GM19193 (cell line): ENCODE measurements around the gene PLPPR1.

Source experiments
- POLR2A ChIP-seq: IDR thresholded peaks from 4 replicates; pipeline ENCODE4 v1.6.1; 2011; ENCODE audit not compliant: insufficient read depth, insufficient read length; ENCODE audit errors: extremely low read depth

Gene PLPPR1

DNA sequence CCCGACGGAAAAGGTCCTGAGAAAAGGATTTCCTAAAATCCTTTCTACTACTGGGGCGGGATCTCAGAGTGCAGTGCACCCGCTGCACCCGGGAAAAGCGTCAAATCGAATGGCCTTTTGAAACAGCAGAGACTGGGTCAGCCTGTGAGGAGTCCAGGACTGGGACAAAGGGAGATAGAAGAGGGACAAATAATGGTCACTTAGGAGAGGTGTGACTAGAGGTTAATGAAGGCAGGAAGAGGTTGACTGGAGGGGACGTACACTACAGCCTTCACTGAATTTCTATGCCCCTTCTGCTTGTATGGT lies 1.5 kb downstream of the PLPPR1 start:
- TF ChIP-seq POLR2A, result no peak

DNA sequence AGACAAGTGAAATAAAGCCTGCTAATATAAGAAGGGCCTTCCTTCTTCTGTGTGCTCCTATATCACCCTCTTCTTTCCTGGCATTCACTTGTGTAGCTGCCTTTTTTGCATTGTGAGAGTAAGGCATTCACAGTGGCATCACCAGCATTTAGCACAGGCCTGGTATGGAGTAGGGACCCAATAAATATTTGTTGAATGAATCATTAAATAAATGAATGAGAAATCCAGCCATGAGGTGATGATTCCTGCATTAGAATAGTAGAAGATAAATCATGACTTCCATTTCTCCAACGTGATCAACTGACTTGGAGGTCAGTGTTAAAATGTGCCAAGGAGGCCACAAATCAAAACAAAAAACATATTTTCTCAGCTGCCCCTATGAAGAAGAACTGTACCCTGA lies 3.9 kb downstream of the PLPPR1 start:
- TF ChIP-seq POLR2A, result no peak

DNA sequence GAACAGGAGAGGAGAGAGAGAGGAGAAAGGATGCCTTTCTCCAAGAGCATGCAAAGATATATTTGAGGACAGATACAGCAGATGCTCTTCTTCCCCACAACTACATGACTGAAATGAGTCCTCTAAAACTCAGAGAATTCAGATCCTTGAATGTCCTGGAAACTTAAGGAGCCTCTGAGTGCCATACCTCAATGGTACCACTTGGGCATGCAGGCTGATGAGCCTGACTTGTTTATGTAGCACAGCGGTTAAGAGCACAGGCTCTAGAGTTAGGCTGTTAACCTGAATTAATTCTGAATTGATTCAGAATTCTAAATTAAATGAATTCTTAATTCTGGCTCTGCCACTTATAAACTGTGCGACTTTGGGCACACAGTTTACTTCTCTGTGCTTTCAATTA lies 5.7 kb downstream of the PLPPR1 start:
- TF ChIP-seq POLR2A, result no peak

DNA sequence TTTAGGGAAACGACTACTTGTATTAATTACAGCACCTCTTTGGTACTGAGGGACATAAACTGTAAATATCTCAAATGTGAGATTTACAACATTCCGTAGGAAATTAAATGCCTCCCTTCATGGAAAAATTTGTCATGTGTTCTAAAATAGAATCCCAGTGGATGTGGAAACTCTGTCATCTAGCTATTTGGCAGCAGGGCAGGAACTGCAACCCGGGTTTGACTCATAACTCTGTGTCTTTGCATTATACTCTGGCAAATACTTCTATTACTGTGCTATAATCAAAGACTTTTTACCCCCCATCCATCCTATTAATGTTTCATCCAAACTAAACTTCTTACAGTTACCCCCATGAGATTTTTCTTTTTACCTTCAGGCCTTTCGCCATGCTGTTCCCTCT lies 6.6 kb downstream of the PLPPR1 start:
- no peak for TF ChIP-seq POLR2A

DNA sequence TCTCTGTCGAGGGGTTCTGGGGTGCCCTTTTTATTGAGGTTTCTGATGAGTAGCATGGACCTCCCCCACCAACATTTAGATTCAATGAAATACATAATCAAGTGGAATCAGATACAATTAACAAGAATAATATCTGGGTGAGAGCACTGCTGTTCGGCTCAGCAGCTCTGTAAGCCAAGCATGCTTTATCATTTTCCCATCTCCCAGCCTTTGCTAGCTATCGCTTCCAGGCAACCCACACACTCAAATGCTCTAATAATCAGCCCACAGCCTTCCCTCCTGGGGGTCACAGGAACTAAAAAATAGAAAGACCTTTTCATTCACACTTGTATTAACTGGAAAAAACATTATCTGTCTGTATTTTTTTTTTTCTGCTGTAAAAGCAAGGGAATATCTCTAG lies 8.9 kb downstream of the PLPPR1 start:
- TF ChIP-seq POLR2A, result no peak

DNA sequence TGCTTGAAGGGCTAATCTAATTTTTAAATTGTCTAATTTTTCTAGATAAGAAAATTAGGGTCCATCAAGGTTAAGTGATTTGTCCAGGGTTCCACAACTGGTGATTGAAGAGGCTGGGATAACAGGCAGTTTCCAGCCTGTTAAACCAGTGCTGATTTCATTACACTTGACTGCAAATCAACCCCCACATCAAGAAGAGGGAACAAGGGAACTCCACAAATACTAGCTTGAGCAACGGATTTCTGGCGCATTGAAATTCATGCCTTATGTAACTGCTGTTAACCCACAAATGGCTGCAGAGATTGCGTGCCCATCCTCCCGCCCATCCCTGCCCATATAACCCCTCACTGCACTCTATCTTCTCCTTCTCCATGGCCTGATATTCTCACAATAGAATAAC lies 10.0 kb downstream of the PLPPR1 start:
- no peak for TF ChIP-seq POLR2A

DNA sequence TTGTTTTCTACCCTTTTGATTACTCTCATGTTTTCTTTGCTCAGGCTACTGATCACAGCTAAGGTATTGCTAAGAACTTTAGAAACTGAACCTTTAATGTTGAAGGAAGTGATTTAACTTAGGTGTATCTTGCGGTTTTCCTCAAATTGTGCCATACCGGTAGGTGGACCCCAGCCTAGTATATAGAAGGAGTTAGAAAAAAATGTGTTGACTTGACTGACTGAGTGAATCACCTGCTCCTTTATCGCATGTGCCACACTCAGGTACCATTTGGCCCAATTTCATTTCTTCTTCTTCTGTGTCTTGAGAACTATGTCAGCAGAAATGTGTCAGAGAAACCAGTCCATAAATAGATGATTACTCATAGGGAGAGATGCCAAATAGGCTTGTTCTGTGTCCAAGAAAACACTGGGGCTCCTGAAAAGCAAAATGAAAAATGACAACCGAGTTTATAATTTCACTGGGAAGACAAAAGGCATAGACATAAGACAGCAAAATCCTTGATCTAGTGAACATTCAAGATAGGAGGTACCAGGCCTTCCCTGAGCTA lies 19.4 kb downstream of the PLPPR1 start:
- no peak for TF ChIP-seq POLR2A

DNA sequence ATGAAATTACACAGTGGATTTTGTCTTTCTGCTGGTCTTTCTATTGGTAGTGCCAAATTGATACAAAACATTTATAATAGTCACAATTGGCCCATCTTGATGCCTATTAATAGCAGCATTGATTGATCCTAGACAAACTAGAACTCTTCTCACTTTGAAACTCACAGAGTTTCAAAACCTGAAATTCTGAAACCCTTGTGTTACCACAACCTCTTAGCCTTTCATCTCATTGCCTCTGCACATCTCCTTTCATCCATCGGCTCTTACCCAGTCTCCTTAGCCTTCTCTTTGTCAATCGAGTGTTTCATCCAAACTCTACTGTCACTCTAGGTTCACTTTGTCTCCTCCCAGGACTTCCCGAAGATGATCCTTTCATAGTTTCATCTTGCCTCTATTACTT lies 22.1 kb downstream of the PLPPR1 start:
- no peak for TF ChIP-seq POLR2A

DNA sequence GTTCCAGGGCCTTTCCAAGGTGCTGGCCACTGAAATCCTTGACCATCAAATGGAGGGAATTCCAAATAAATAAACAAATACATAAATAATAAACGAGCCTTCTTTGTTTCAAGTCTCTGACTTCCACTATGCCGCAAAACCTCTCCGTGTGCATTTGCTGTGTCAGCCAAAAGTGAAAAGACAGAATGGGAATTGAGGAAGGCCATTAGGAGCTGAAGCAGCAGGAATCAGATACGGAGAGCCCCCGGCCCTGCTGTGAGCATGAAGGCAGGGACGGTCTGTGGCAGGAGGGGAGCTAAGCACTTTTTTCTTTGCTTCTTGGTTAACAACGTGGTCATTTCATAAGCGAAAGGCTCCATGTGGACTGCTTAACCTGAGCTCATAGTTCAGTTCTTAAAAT lies 26.1 kb downstream of the PLPPR1 start:
- TF ChIP-seq POLR2A, result no peak

DNA sequence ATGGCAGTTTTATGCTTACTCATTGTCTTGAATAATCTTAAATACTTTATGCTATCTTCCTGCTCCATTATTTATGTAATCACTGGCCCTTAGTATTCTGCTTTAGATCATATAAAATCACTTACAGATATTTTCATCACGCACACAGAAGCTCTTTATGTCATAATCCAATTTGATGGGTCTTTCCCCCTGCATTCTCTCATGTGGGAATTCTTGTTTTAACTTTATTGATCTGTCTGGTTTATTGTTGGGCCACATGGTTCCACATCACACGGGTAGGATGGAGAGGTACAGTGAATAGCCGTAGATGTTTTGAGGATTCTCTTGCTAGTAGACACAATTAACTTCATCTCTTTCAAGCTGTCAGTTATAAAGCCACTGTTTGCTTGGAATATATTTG lies 27.0 kb downstream of the PLPPR1 start:
- TF ChIP-seq POLR2A, result no peak

DNA sequence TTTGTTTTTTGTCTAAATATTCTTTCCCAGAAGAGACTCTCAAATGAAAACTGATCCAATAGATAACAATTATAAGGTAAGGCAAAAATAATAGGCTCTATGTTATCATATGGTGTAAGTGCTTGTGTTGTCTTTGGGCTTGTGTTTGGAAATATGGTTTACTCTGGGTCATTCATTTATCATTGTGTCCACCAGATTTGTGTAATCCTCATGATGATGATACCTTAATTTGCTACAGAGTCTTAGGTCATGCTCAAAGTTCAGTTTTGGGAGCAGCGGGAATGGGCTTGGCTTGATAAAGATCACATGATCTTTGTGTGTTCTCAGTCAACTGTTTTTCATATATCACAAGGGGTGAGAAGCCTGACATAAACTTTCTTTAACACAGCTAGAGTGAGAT lies 34.2 kb downstream of the PLPPR1 start:
- no peak for TF ChIP-seq POLR2A

DNA sequence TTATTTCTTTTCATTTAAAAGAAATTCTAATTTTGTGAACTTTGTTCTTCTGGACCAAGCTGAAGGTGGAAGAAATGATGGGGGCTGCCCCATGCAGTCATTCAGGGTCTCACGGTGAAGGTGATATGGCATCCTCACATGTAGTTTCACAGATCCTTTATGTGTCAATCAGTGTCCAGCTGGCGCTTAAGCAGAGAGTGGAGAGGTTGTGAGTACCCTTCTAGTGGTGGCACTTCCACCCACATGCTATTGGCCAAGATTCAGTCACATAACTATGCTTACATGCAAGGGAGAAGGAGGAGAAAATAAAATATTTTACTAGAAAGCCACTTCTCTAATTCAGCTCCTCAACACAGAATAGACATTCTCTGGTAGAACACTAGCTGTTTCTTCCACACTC lies 34.7 kb downstream of the PLPPR1 start:
- TF ChIP-seq POLR2A, result no peak

DNA sequence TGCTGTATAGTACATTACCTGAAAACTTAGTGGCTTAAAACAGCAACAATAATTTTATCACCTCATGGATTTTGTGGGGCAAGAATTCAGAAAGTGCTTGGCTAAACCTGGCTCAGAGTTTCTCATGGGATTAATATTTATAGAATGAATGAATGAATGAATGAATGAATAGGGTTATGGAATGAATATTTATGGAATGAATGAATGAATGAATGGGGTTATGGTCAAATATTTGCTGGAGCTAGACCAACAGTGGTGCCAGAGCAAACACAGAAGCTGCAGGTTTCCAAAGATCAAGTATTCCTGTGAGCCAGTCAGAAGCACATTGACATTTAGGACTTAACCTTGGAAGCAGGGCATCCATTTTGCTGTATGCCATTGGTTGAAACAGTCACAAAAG lies 35.7 kb downstream of the PLPPR1 start:
- no peak for TF ChIP-seq POLR2A

DNA sequence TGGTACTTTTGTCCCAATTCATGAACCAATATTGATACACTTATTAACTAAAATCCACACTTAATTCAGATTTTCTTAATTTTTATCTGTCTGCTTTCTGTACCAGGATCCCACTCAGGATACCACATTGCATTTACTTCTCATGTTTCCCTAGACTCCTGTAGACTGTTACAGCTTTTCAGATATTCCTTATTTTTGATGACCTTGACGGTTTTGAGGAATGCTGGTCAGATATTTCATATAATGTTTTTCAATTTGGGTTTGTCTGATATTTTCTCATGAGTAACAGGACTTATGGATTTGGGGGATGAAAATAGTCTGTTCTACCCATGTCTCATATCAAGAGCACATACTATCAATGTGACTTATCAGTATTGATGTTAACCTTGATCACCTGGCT lies 37.4 kb downstream of the PLPPR1 start:
- TF ChIP-seq POLR2A, result no peak

DNA sequence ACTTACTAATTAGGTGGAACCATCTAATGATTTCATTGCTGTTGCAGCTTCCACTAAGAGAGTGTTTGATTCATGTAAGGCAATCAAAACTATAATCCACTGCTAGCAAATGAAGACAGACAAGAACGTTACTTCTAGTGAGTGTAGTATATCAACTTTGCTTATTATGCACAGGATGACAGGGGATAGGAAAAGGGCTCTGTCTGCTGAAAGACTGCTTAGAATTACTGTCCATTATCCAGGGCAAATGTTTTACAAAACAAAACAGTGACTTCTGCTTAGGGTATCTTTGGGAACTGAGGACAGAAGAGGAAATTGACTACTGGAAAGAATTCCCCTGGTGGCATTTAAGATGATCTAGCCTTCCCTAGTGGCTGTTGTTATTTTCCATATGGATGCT lies 40.2 kb downstream of the PLPPR1 start:
- no peak for TF ChIP-seq POLR2A

DNA sequence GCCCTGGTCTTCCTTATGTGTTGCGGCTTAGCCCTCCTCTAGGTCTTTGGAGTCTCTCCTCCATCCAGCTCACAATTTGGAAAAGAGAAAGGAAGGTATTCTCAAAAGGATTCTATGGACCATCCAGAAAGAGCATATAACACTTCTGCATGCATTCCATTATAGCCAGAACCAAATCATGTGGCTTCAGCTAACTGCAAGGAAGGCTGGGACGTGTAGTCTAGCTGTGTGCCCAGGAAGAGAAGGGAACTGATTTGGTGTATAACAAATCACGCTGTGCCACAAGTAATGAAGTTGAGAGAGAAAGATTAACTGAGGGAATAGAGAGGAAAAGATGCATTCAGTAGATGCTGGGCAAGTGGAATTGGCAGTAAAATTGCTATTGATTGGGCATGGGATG lies 43.7 kb downstream of the PLPPR1 start:
- TF ChIP-seq POLR2A, result no peak

DNA sequence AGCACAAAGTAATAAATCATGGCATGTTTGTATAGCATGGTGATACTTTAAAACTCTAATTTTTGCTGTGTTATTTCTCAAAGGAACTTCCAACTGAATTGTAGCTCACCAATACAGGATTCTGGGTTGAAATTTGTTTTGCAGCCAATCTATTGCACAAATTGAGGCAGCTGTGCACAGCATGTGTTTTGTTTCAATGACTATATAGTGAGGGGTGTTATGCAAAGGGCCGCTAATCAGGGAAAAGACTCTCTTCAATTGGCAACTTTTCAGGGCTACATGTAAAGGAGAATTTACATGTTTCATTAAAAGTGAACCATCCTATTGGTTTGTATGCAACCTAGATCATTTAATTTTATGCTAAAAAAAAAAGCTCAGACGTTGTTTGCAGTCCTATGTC lies 44.6 kb downstream of the PLPPR1 start:
- TF ChIP-seq POLR2A, result no peak

DNA sequence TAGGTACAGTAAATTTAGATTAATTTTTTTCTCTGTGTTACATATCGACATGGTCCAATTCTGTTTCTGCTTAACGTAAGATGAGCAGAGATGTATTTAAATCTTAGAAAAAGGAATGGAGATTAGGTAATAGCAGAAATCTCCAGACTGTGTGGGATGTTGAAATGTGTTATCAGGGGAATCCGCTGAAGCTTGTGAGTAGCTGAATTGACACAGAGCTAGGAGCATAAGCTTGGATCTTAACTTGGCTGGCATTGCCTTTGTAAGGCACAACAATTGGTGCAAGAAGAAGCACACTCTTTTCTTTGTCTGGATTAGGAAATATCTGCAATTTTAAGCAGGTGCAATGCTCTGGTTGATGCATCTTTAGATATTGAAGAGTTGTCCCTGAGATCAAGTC lies 53.1 kb downstream of the PLPPR1 start:
- no peak for TF ChIP-seq POLR2A
